GM19328 (cell line): ENCODE data around the gene SLC24A3.

Source experiments
- ATAC-seq: cut with Tn5 transposase; IDR thresholded peaks from one replicate; pipeline ENCODE4 v1.9.1; 2021; ENCODE audit warnings: mild to moderate bottlenecking, moderate library complexity; ENCODE audit not compliant: unreplicated experiment

SLC24A3 gene

GRCh38 chr20:19269737-19270340 lies 57.4 kb downstream of the SLC24A3 start:
- no peak for ATAC-seq

DNA sequence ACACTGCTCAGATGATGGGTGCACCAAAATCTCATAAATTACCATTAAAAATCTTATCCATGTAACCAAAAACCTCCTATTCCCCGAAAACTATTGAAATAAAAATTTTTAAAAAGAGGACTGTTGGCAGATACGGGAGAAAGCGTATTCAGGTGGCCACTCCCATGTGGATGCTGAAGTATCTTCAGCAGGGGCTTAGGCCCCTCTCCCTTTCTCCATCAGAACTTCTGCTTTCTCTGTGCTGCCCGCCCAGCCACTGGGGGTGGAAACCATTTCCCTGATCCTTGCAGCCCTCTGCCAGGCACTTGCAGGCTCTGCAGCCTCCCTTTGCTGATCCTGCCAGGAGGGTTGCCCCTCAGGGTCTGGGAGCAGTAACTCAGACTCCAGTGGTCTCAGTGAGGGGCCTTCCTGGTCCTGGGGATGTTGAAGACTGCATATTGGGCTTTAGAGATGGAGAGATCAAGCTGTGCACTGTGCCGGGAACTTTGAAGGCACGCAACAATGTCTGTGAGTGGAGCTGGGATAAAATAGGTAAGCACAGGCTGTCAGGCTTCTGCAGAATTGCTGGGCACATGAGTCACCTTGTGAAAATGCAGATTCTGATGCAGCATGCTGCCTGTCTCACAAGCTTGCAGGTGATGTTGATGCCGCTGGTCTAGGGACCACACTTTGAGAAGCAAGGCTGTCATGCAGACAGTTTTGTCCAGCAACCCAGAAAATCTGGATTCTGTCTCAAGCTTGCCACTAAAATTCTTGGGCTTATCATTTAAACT lies 59.6 kb downstream of the SLC24A3 start:
- ATAC-seq = no peak

- no peak for ATAC-seq
Observed at GRCh38 chr20:19272976-19273654, 60.7 kb downstream of the SLC24A3 start.

- no peak for ATAC-seq
Observed at GRCh38 chr20:19274001-19274400, 61.6 kb downstream of the SLC24A3 start.

DNA sequence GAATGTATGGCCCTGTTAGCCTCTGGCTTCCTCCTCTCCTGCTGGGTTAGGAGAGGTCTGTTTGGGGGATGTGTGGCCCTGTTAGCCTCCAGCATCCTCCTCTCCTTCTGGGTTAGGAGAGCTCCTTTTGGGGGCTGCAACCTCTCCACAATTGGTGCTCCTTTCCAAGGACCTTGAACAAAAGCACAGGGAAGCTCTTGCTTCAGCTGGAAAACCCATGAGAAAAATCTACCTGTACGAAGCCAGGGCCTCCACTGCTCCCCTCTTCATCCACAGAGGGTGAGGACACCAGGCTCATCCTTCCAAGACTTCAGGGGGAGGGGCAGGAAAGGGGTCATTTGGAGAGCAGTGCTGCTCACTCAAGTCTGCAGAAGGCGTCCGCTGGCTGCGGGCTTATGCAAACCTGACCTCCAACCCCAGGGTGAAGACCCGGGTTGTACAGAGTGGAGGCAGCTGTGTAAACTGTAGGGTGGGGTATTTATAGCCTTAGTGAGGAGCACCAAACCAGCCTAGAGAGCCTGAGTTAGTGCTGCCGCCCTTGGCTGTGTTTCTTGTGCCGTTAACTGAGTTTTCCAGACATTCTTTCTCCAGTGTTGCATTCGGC lies 62.1 kb downstream of the SLC24A3 start:
- no peak for ATAC-seq

GRCh38 chr20:19275038-19275629 lies 62.7 kb downstream of the SLC24A3 start:
- ATAC-seq = no peak

DNA sequence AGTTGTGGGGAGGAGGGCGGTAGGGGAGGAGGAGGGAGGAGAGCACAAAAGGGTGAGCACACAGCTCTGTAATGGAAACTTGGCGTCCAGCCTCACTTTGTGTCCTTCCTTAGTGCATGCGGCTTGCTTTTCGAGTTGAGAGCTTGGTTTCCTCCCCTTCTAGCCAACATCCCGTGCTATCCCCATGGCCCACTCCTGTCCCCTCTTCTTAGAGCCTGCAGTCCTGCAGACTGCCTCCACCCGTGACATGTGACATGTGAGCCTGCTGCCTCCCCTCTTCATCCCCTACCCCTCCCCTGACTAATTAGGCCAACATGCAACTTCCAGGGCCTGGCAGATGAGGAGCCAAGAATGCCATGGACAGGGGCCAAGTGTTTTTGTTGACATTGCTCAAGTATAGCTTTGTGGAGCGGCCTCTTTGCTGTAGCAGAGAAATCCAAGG lies 63.2 kb downstream of the SLC24A3 start:
- no peak for ATAC-seq

DNA sequence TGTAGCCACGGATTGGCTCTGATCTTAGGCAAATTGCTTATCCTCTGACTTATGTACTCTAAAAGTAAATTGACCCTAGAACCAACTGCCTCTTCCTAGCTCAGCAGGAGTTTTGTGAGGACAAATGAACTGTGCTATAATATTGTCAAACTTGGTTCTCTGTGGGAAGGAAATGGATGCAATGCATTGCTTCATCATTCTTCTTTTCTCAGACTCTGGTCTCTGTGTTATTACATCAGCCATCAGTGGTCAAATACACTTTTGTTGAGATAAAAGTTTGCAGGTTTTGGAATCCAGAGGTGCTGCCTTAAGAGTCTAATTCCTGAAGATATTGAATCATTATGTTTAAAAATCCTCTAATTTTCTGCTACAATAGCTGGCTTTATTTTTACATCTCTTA lies 64.9 kb downstream of the SLC24A3 start:
- ATAC-seq = no peak

DNA sequence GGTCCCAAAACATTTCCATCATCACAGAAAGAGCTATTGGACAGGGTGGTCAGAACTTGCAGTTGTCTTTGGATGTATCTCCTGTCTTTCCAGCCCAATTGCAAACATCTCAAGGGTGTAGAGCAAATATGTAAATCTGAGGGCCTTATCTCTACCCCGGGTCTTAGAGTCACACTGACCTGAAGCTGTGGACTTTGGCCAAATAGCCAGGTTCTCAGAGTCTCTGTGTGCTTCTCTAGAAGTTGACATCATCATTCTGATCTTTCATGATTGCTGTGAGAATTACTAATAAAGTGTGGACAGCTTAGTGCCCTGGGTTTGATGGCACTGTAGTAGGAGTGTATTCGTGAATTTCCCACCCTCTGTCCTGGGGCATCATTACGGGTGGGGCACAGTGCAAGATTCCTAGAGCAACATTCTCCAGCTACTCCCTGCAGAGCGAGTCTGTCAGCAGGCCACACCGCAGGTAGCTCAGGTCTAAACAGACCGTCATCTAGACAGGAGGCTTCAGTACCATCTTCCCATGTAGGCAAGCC lies 71.1 kb downstream of the SLC24A3 start:
- ATAC-seq = no peak

DNA sequence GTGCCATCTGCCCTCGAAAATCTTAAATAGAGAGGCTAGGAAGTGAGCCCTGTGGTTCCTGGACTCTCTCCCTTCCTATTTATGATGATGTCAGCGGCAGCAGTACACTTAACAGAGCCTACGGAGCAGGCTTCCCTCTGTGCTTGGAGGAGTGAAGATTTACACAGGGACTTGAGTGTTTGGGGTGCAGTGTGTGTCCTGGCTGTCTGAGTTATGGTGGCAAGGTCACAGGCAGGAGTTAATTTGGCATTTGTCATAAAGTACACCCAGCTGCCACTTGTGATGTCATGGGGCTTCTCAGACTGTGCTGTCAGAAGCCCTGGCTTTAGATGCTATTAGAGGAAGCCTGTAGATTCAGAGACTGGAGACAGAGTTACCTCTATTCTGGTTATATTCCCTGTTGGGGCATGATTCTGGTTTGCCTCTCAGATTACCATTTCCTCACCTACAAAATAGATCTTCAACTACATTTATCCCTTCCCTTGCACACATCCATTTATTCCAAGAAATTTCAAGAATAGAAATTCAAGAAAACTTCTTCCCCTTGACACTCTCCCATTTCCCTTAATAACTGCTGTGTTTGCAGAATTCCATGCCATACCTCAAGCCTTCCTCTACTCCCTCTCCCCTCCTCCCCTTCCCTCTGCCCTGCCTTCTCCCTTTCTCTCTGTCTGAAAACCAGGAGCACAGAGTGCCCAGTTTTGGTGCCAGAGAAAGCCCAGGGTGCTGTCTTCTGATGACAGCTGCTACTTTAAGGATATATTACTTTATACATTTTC lies 72.1 kb downstream of the SLC24A3 start:
- no peak for ATAC-seq

GRCh38 chr20:19285436-19285835 lies 73.0 kb downstream of the SLC24A3 start:
- ATAC-seq = no peak

DNA sequence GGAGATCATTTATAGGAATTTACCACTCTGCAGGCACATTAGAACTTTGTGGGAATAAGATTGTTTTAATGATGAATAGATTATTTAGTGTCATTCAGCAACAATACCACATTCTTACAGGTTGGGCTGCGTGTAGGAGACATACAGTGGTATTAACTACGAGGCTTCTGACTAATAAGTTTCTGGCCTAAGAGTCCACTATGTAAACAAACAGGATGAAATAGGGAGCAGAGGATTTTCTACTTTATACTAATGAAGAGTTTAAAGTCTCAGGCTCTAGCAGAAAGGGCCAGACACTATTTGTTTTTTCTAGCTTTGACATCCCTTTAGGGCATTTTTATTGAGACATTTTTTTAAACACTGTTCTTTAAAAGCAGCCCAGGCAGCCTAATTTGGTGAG lies 75.6 kb downstream of the SLC24A3 start:
- ATAC-seq = no peak

- no peak for ATAC-seq
Observed at GRCh38 chr20:19288636-19289035, 76.2 kb downstream of the SLC24A3 start.

- ATAC-seq = no peak
Observed at GRCh38 chr20:19289451-19289850, 77.0 kb downstream of the SLC24A3 start.

DNA sequence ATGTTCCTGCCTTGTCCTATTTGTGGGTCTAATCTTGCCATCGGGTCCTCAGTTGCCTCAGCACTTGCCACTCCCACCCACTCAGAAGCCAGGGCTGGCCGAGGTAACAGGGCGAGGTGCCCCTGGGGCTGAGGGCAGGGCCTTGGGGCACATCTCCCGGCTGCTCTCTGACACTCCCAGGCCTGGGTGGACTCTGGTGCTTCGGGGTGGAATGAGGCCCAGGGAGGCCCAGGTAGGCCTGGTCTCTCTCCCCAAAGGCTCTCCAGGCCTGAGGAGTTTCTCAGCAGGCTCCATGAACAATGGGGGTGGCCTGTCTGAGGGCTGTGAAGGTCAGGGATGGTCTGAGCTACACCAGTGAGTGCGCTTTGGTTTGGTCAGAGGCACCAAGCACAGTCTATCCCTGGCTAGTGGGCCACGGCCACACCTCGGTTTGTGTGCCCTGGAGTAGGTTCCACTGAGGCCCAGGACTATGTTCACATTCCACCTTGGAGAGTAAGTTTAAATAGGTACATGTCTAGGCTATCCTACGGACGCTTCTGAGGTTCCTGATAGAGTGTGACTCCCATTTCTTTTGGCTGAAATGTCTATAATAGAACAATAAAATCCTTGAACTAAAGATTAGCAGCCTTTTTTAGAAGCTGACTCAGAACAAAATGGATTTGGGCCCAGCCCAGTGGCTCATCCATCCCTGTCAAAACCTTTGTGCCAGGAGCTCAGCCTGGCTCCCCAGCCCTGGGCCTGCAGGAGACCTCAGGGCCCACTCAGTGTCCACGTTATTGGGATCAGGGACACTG lies 78.8 kb downstream of the SLC24A3 start:
- ATAC-seq = no peak

- no peak for ATAC-seq
Observed at GRCh38 chr20:19291818-19292132, 79.3 kb downstream of the SLC24A3 start.

GRCh38 chr20:19292254-19292653 lies 79.8 kb downstream of the SLC24A3 start:
- no peak for ATAC-seq

DNA sequence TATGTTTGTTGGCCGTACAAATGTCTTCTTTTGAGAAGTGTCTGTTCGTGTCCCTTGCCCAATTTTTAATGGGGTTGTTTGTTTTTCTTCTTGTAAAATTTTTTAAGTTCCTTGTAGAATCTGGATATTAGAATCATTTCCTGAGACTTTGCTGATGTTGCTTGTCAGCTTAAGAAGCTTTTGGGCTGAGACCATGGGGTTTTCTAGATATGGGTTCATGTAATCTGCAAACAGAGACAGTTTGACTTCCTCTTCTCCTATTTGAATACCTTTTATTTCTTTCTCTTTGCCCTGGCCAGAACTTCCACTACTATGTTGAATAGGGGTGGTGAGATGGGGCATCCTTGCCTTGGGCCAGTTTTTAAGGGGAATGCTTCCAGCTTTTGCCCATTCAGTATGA lies 82.6 kb downstream of the SLC24A3 start:
- ATAC-seq = no peak

GRCh38 chr20:19298652-19299051 lies 86.2 kb downstream of the SLC24A3 start:
- ATAC-seq = no peak

DNA sequence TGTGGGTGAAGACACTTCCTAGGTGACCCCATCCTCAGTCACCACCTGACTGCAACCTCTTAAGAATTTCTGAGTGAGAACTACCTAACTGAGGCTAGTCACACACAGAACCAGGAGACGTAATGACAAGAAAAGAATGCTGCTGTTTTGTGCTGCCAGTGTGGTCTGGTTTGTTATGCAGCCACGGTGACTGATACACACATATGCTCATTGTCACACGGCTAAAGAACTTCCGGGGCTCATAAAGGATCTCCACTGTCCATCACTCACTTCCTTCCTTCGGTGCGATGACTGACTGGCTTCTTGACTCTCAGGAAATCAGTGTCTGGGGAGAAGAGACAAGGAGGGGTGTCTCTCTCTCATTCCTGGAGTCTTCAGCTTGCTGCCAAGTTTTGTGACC lies 88.0 kb downstream of the SLC24A3 start:
- no peak for ATAC-seq
